CD14-positive monocyte (primary cell): Measurements from ENCODE around the gene PPP2R2C. TPM values are rescaled to one million over a fixed set of nuclear protein-coding genes. Genes with fewer than 3 reads are reported as not detected.

Experiments used
- DNase-seq, 3 donors: peaks; one replicate each; pipeline ENCODE4 v3.0.0-alpha.2; 2011 to 2022
- H2AFZ ChIP-seq: 2 replicates; pipeline ENCODE4 v1.6.0; 2012; ENCODE audit warnings: mild to moderate bottlenecking, low read depth, low read length, inconsistent platforms; ENCODE audit not compliant: insufficient read depth, poor library complexity, severe bottlenecking
- H3K27ac ChIP-seq, 2 donors: 1 replicate in 1 of 2; 2 replicates in 1 of 2; pipeline ENCODE4 v1.5.1; 2012 to 2013; ENCODE audit warnings: low read length in 2 of 2, control low read depth in 1 of 2, inconsistent platforms in 1 of 2, low read depth in 1 of 2, mild to moderate bottlenecking in 1 of 2
- H3K27me3 ChIP-seq, 2 donors: one replicate each; pipeline versions ENCODE4 v1.6.0 to v1.6.1; 2011 to 2013; ENCODE audit warnings: low read length in 2 of 2; ENCODE audit not compliant: control insufficient read depth in 2 of 2, insufficient read depth in 2 of 2
- H3K36me3 ChIP-seq, 2 donors: replicated peaks in 1 of 2; 1 replicate in 1 of 2; 2 replicates in 1 of 2; pipeline versions ENCODE4 v1.5.1 to v1.6.1; 2012 to 2013; ENCODE audit warnings: low read length in 2 of 2, control low read depth in 1 of 2, inconsistent platforms in 1 of 2, mild to moderate bottlenecking in 1 of 2; ENCODE audit not compliant: insufficient read depth in 2 of 2, control insufficient read depth in 1 of 2
- H3K4me1 ChIP-seq, 2 donors: 1 replicate in 1 of 2; 2 replicates in 1 of 2; pipeline versions ENCODE4 v1.5.1 to v1.6.1; 2012 to 2013; ENCODE audit warnings: low read length in 2 of 2, control low read depth in 1 of 2, inconsistent platforms in 1 of 2, mild to moderate bottlenecking in 1 of 2, moderate library complexity in 1 of 2; ENCODE audit not compliant: insufficient read depth in 2 of 2, control insufficient read depth in 1 of 2
- H3K4me2 ChIP-seq: replicated peaks from 2 replicates; pipeline ENCODE3; 2012; ENCODE audit warnings: low read length, moderate library complexity, mild to moderate bottlenecking; ENCODE audit not compliant: poor library complexity, severe bottlenecking; ENCODE audit errors: extremely low read depth
- H3K4me3 ChIP-seq, 3 experiments: fragments of 200-600 bp in 1 of 3; sonication (generic) in 1 of 3; replicated peaks in 1 of 3; 1 replicate in 2 of 3; 2 replicates in 1 of 3; pipeline ENCODE4 v1.5.1; 2011 to 2013; ENCODE audit warnings: low read length in 3 of 3, mild to moderate bottlenecking in 3 of 3, control low read depth in 2 of 3, low read depth in 2 of 3, inconsistent platforms in 1 of 3, moderate library complexity in 1 of 3
- H3K79me2 ChIP-seq: 2 replicates; pipeline ENCODE4 v1.6.0; 2012; ENCODE audit warnings: mild to moderate bottlenecking, control low read depth, inconsistent platforms, low read length, moderate library complexity; ENCODE audit not compliant: insufficient read depth
- H3K9ac ChIP-seq: 2 replicates; pipeline ENCODE4 v1.6.0; 2017; ENCODE audit warnings: low read length, mild to moderate bottlenecking; ENCODE audit not compliant: insufficient read depth, poor library complexity, severe bottlenecking
- H3K9me3 ChIP-seq, 2 donors: replicated peaks in 1 of 2; 1 replicate in 1 of 2; 2 replicates in 1 of 2; pipeline versions ENCODE4 v1.5.1 to v1.6.1; 2012 to 2013; ENCODE audit warnings: low read length in 2 of 2, control low read depth in 1 of 2; ENCODE audit not compliant: control insufficient read depth in 1 of 2, insufficient read depth in 1 of 2
- H4K20me1 ChIP-seq: 2 replicates; pipeline ENCODE4 v1.6.0; 2012; ENCODE audit warnings: mild to moderate bottlenecking, low read length, control low read depth, moderate library complexity; ENCODE audit not compliant: insufficient read depth
- H3K27ac Mint-ChIP-seq, 7 donors: one replicate each; pipeline ENCODE4 v1.8.0; 2020; ENCODE audit warnings: mild to moderate bottlenecking in 7 of 7, mixed read lengths in 7 of 7, moderate library complexity in 6 of 7, inconsistent platforms in 2 of 7
- H3K27me3 Mint-ChIP-seq, 3 donors: one replicate each; pipeline ENCODE4 v1.8.0; 2021 to 2022; ENCODE audit warnings: low read depth in 3 of 3, mild to moderate bottlenecking in 3 of 3, mixed read lengths in 3 of 3, moderate library complexity in 3 of 3, inconsistent platforms in 1 of 3
- H3K36me3 Mint-ChIP-seq, 2 donors: one replicate each; pipeline ENCODE4 v1.8.0; 2020; ENCODE audit warnings: mixed read lengths in 2 of 2, inconsistent platforms in 1 of 2, mild to moderate bottlenecking in 1 of 2
- H3K4me1 Mint-ChIP-seq: one replicate; pipeline ENCODE4 v1.8.0; 2020; ENCODE audit warnings: mild to moderate bottlenecking, mixed read lengths
- H3K4me3 Mint-ChIP-seq, 2 donors: one replicate each; pipeline ENCODE4 v1.8.0; 2020; ENCODE audit warnings: mild to moderate bottlenecking in 2 of 2, mixed read lengths in 2 of 2, moderate library complexity in 1 of 2
- H3K9me3 Mint-ChIP-seq, 7 donors: one replicate each; pipeline ENCODE4 v1.8.0; 2020 to 2022; ENCODE audit warnings: mixed read lengths in 7 of 7, mild to moderate bottlenecking in 6 of 7, moderate library complexity in 6 of 7, inconsistent platforms in 2 of 7
- CTCF ChIP-seq: fragments of 200-600 bp; IDR thresholded peaks from one replicate; pipeline ENCODE4 v1.8.0; 2022; ENCODE audit warnings: antibody characterized with exemption, mild to moderate bottlenecking
- WGBS: methylation state at CpG from one replicate; pipeline ENCODE4 v1.1.5; 2013; ENCODE audit warnings: missing lambda C conversion rate; ENCODE audit not compliant: insufficient coverage; 5-methylcytosine and 5-hydroxymethylcytosine counted together
- intact Hi-C, 2 donors: fragments of 100-400 bp; cut with micrococcal nuclease; formaldehyde crosslinking; loops; one replicate each; pipeline versions ENCODE4 v1.15.0 to v1.15.1; 2023
- polyA plus RNA-seq, 3 donors: library from polyadenylated mRNA; depleted of rRNA in 1 of 3; unstranded in 2 of 3; stranded (reverse) in 1 of 3; fragments of 300-500 nt in 2 of 3; fragments of >200 nt in 1 of 3; fragmentation: Illumina TruSeq in 2 of 3; gene quantifications; 1 replicate in 2 of 3; 2 replicates in 1 of 3; pipeline ENCODE4 v1.2.3, GENCODE V29; 2012 to 2021

PPP2R2C gene
- polyA plus RNA-seq, 3 donors, result not detected

GRCh38 chr4:6345866-6346265 lies 126.5 kb downstream of the PPP2R2C start:
- Histone ChIP-seq H3K4me1 (no peaks in the 10 kb centered on the region), H4K20me1 (no peaks in the 10 kb centered on the region), H3K9me3 (peaks cover 0 to 8% of the 10 kb centered on the region in 2 donors), H2AFZ (no peak overlapping the region), H3K27ac (no peak overlapping the region), H3K79me2 (no peaks in the 10 kb centered on the region), H3K36me3 (no peaks in the 10 kb centered on the region), H3K4me3 (no peak overlapping the region), H3K4me2 (no peak overlapping the region), H3K27me3 (no peaks in the 10 kb centered on the region), H3K9ac (no peak overlapping the region)
- intact Hi-C loops, result no loop called here
- DNase-seq, result no peak
- no peaks in the 10 kb centered on the region for H3K36me3 Mint-ChIP-seq
- no peak for TF ChIP-seq CTCF
- H3K4me3 Mint-ChIP-seq, result no peak overlapping the region
- peaks cover 3 to 12% (median 9%) of the 10 kb centered on the region in 7 donors for H3K9me3 Mint-ChIP-seq
- H3K4me1 Mint-ChIP-seq, result no peaks in the 10 kb centered on the region
- H3K27ac Mint-ChIP-seq, result no peak overlapping the region
- peaks cover 2 to 6% (median 2%) of the 10 kb centered on the region in 3 donors for H3K27me3 Mint-ChIP-seq
- 88% methylated on average over 13 of the region's 13 CpGs for WGBS

GRCh38 chr4:6345096-6345830 lies 127.2 kb downstream of the PPP2R2C start:
- Histone ChIP-seq H3K9ac (no peak overlapping the region), H3K4me1 (no peaks in the 10 kb centered on the region), H3K4me3 (no peak overlapping the region), H3K36me3 (no peaks in the 10 kb centered on the region), H2AFZ (no peak overlapping the region), H3K9me3 (peaks cover 0 to 8% of the 10 kb centered on the region in 2 donors), H3K27ac (no peak overlapping the region), H3K27me3 (no peaks in the 10 kb centered on the region), H3K79me2 (no peaks in the 10 kb centered on the region), H4K20me1 (no peaks in the 10 kb centered on the region), H3K4me2 (no peak overlapping the region)
- DNase-seq, result no peak
- Mint-ChIP-seq H3K4me3 (no peak overlapping the region), H3K9me3 (peaks cover 3 to 12% (median 9%) of the 10 kb centered on the region in 7 donors), H3K36me3 (no peaks in the 10 kb centered on the region), H3K4me1 (no peaks in the 10 kb centered on the region), H3K27ac (no peak overlapping the region), H3K27me3 (peaks cover 2 to 6% (median 3%) of the 10 kb centered on the region in 3 donors)
- intact Hi-C loops, result no loop called here
- no peak for TF ChIP-seq CTCF
- 78% methylated on average over 22 of the region's 27 CpGs for whole genome bisulfite sequencing
